Ectodermal cell (in vitro differentiated cells): Measurements from ENCODE around the gene AVP. TPM values are rescaled to one million over a fixed set of nuclear protein-coding genes. Genes with fewer than 3 reads are reported as not detected.
"Not testable (repeated sequence)": the region's sequence is repeated elsewhere in the genome, so short reads cannot be mapped to it uniquely, and the experiment has no call there.

ENCODE experiments used
- H3K27ac ChIP-seq: 2 replicates; pipeline ENCODE4 v1.7.0; 2013; ENCODE audit warnings: mild to moderate bottlenecking, low read depth, low read length; ENCODE audit not compliant: insufficient read depth, poor library complexity, severe bottlenecking
- H3K27me3 ChIP-seq: 2 replicates; pipeline ENCODE4 v1.7.0; 2013; ENCODE audit warnings: mild to moderate bottlenecking, low read length; ENCODE audit not compliant: insufficient read depth, control insufficient read depth, poor library complexity, severe bottlenecking
- H3K36me3 ChIP-seq: one replicate; pipeline ENCODE4 v1.7.0; 2013; ENCODE audit warnings: low read length; ENCODE audit not compliant: control insufficient read depth, insufficient read depth
- H3K4me1 ChIP-seq: one replicate; pipeline ENCODE4 v1.7.0; 2013; ENCODE audit warnings: low read length; ENCODE audit not compliant: control insufficient read depth, insufficient read depth
- H3K4me3 ChIP-seq: 2 replicates; pipeline ENCODE4 v1.7.0; 2013; ENCODE audit warnings: low read depth, low read length, control low read depth; ENCODE audit not compliant: insufficient read depth
- H3K9me3 ChIP-seq: 2 replicates; pipeline ENCODE4 v1.7.0; 2013; ENCODE audit warnings: mild to moderate bottlenecking, low read length, moderate library complexity; ENCODE audit not compliant: control insufficient read depth
- WGBS, 2 experiments: methylation state at CpG; one replicate each; pipeline ENCODE4 v1.1.7; 2013; ENCODE audit warnings: missing lambda C conversion rate in 2 of 2; 5-methylcytosine and 5-hydroxymethylcytosine counted together
- polyA plus RNA-seq, 4 experiments: library from polyadenylated mRNA; stranded (reverse); fragments of 50-300 nt; gene quantifications; one replicate each; pipeline ENCODE4 v1.2.3, GENCODE V29; 2013

AVP gene, protein sequence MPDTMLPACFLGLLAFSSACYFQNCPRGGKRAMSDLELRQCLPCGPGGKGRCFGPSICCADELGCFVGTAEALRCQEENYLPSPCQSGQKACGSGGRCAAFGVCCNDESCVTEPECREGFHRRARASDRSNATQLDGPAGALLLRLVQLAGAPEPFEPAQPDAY
- polyA plus RNA-seq (2013, experiment 1 of 4): not detected
- not detected for polyA plus RNA-seq (2013, experiment 2 of 4)
- polyA plus RNA-seq (2013, experiment 3 of 4): not detected
- not detected for polyA plus RNA-seq (2013, experiment 4 of 4)

GRCh38 chr20:3084283-3084985 is at the start of gene AVP:
Gene AVP, minus strand, starts transcription at chr20:3084724. Its CDS starts 50 bp downstream, at chr20:3084674.
- H3K4me1 ChIP-seq: no peaks in the 10 kb centered on the region
- H3K27ac ChIP-seq: no peak within 1 kb of the TSS
- H3K36me3 ChIP-seq: no peaks in the 10 kb centered on the region
- 88 to 89% methylated on average over 28 of the region's 28 CpGs for WGBS, 2 experiments
- H3K4me3 ChIP-seq: no peak within 1 kb of the TSS
- H3K9me3 ChIP-seq: no peaks in the 10 kb centered on the region
- H3K27me3 ChIP-seq: peaks cover 50% of the 10 kb centered on the region

- no peaks in the 10 kb centered on the region for H3K4me1 ChIP-seq
- no peak overlapping the region for H3K4me3 ChIP-seq
- H3K9me3 ChIP-seq: no peaks in the 10 kb centered on the region
- no peak overlapping the region for H3K27ac ChIP-seq
- H3K27me3 ChIP-seq: no peaks in the 10 kb centered on the region
- H3K36me3 ChIP-seq: no peaks in the 10 kb centered on the region
- WGBS, 2 experiments: 99 to 100% methylated on average over 2 to 3 of the region's 3 CpGs
Measured at GRCh38 chr20:3134151-3134550, 49.6 kb upstream of the AVP start.

- Histone ChIP-seq H3K27me3 (no peaks in the 10 kb centered on the region), H3K4me1 (no peaks in the 10 kb centered on the region), H3K36me3 (no peaks in the 10 kb centered on the region), H3K9me3 (no peaks in the 10 kb centered on the region), H3K4me3 (no peak overlapping the region), H3K27ac (no peak overlapping the region)
- WGBS, 2 experiments: 94 to 96% methylated on average over 2 of the region's 2 CpGs
Measured at GRCh38 chr20:3133155-3133554, 48.6 kb upstream of the AVP start.

DNA sequence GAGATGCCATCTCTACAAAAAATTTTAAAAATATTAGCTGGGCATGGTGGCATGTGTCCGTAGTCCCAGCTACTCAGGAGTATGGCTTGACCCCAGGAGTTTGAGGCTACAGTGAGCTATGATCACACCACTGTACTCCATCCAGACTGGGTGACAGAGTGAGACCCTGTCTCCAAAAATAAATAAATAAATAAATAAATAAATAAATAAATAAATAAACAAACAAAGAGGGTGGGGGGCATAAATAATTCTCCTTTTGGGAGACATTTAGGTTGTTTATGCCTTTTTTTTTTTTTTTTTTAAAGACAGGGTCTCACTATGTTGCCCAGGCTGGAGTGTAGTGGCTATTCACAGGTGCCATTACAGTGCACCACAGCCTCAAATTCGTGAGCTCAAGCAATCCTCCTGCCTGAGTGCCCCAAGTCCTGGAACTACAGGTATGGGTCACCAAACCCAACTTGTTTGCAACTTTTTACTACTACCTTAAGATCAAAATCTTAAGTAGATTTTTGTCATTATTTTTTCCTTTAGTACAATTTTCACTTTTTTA is 45.6 kb upstream of the AVP start:
- WGBS, 2 experiments: 93 to 96% methylated on average over 2 of the region's 2 CpGs
- Histone ChIP-seq H3K27ac (no peak overlapping the region), H3K4me3 (no peak overlapping the region), H3K27me3 (no peaks in the 10 kb centered on the region), H3K4me1 (no peaks in the 10 kb centered on the region), H3K9me3 (no peaks in the 10 kb centered on the region), H3K36me3 (no peaks in the 10 kb centered on the region)

DNA sequence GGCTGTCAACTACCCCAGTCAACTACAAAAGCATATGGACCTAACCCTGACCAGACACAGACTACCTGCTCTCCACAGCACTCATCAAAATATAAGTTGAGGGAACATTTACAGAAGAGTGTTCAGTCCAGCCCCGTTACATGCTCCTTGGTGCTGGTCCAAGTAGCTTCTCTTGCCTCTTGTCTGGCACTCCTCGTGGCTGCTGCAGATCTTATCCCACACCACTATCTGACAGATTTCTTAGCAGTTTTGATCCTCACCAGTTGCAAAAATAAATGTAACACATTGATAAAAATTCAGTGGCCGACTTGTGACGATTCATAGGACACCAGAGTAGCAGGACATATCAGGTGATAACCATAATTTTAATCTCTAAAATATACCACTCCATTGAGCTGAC is 44.6 kb upstream of the AVP start:
- Histone ChIP-seq H3K4me3 (no peak overlapping the region), H3K27ac (no peak overlapping the region), H3K4me1 (no peaks in the 10 kb centered on the region), H3K27me3 (no peaks in the 10 kb centered on the region), H3K9me3 (no peaks in the 10 kb centered on the region), H3K36me3 (no peaks in the 10 kb centered on the region)
- 94 to 95% methylated on average over 4 of the region's 4 CpGs for WGBS, 2 experiments

GRCh38 chr20:3128275-3128984 is 43.9 kb upstream of the AVP start:
- H3K27me3 ChIP-seq: no peaks in the 10 kb centered on the region
- H3K4me1 ChIP-seq: no peaks in the 10 kb centered on the region
- H3K36me3 ChIP-seq: no peaks in the 10 kb centered on the region
- WGBS, 2 experiments: 93 to 94% methylated on average over 8 of the region's 8 CpGs
- H3K4me3 ChIP-seq: no peak overlapping the region
- no peak overlapping the region for H3K27ac ChIP-seq
- H3K9me3 ChIP-seq: no peaks in the 10 kb centered on the region

DNA sequence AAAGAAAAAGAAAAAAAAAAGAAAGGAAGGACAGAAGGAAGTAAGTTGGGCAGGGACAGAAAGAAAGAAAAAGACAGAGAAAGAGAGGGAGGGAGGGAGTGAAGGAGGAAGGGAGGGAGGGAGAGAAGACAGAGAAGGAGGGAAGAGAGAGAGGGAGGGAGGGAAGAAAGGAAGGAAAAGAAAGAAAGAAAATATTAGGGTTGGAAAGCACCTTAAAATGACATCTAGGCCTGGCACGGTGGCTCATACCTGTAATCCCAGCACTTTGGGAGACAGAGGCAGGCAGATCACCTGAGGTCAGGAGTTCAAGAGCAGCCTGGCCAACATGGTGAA is 42.0 kb upstream of the AVP start:
- no peaks in the 10 kb centered on the region for H3K4me1 ChIP-seq
- no peaks in the 10 kb centered on the region for H3K27me3 ChIP-seq
- no peak overlapping the region for H3K4me3 ChIP-seq
- WGBS, 2 experiments: 91 to 94% methylated on average over 1 of the region's 1 CpG
- no peaks in the 10 kb centered on the region for H3K9me3 ChIP-seq
- H3K27ac ChIP-seq: no peak overlapping the region
- peaks cover 17% of the 10 kb centered on the region for H3K36me3 ChIP-seq

DNA sequence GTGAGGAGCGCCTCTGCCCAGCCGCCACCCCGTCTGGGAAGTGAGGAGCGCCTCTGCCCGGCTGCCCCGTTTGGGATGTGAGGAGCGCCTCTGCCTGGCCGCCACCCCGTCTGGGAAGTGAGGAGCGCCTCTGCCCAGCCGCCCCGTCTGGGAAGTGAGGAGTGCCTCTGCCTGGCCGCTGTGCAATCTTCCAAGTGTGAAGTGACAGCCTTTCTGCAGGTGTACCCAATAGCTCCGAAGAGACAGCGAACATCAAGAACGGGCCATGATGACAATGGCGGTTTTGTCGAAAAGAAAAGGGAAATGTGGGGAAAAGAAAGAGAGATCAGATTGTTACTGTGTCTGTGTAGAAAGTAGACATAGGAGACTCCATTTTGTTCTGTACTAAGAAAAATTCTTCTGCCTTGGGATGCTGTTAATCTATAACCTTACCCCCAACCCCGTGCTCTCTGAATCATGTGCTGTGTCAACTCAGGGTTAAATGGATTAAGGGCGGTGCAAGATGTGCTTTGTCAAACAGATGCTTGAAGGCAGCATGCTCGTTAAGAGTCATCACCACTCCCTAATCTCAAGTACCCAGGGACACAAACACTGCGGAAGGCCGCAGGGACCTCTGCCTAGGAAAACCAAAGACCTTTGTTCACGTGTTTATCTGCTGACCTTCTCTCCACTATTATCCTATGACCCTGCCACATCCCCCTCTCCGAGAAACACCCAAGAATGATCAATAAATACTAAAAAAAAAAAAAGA is 41.4 kb upstream of the AVP start:
- not testable (repeated sequence) for H3K27me3 ChIP-seq, H3K9me3 ChIP-seq, H3K4me1 ChIP-seq, H3K4me3 ChIP-seq, H3K27ac ChIP-seq
- WGBS, 2 experiments: 96% methylated on average over 18 of the region's 25 CpGs
- peaks cover 18% of the 10 kb centered on the region for H3K36me3 ChIP-seq

DNA sequence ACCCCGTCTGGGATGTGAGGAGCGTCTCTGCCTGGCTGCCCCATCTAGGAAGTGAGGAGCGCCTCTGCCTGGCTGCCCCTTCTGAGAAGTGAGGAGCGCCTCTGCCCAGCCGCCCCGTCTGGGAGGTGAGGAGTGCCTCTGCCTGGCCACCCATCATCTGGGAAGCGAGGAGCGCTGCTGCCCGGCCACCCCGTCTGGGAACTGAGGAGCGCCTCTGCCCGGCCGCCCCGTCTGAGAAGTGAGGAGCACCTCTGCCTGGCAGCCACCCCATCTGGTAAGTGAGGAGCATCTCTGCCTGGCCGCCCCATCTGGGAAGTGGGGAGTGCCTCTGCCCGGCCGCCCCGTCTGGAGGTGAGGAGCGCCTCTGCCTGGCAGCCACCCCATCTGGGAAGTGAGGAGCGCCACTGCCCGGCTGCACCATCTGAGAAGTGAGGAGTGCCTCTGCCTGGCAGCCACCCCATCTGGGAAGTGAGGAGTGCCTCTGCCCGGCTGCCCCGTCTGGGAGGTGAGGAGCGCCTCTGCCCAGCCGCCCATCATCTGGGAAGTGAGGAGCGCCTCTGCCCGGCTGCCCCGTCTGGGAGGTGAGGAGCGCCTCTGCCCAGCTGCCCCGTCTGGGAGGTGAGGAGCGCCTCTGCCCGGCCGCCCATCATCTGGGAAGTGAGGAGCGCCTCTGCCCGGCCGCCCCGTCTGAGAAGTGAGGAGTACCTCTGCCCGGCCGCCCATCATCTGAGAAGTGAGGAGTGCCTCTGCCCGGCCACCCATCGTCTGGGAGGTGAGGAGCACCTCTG is 40.4 kb upstream of the AVP start:
- not testable (repeated sequence) for H3K9me3 ChIP-seq, H3K27me3 ChIP-seq, H3K27ac ChIP-seq, H3K4me1 ChIP-seq, H3K4me3 ChIP-seq
- 94 to 95% methylated on average over 41 of the region's 41 CpGs for WGBS, 2 experiments
- peaks cover 18% of the 10 kb centered on the region for H3K36me3 ChIP-seq
